Inflammatory macrophage (primary cell): ENCODE results near the gene PDPK1.
"Not testable (repeated sequence)": the region's sequence is repeated elsewhere in the genome, so short reads cannot be mapped to it uniquely, and the experiment has no call there.

Experiments
- DNase-seq, 2 donors: peaks; one replicate each; pipeline ENCODE4 v3.0.0-alpha.2; 2020 to 2022

The PDPK1 gene

DNA sequence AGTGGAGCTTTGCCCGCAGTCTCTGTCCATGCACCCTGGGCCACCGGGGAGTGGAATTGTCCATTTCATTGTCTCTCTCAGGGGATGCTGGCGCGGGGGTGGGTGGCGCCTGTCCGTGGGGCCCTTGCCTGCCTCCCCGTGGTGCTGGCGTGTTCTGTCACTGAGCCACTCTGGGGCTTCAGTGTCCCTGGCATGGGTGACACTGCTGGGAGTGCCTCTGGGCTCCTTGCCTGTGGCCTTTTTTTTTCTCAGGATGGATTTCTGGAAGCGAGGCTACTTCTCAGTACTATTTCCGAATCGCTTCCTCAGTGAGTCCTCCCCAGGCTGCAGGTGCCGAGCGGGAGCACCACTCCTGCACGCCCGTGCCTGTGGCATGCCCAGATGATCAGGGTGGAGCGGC is 55.0 kb downstream of the PDPK1 start:
- no peak for DNase-seq

GRCh38 chr16:2595393-2596205 is 57.8 kb downstream of the PDPK1 start:
- peak; percentile 61 to 90 for DNase-seq

- DNase-seq: no peak
These were observed 59.1 kb downstream of the PDPK1 start for GRCh38 chr16:2596747-2597559.

- no peak for DNase-seq
These were observed 59.7 kb downstream of the PDPK1 start for GRCh38 chr16:2597560-2597902.

- DNase-seq: no peak
These were observed 60.4 kb downstream of the PDPK1 start for GRCh38 chr16:2598133-2598641.

DNA sequence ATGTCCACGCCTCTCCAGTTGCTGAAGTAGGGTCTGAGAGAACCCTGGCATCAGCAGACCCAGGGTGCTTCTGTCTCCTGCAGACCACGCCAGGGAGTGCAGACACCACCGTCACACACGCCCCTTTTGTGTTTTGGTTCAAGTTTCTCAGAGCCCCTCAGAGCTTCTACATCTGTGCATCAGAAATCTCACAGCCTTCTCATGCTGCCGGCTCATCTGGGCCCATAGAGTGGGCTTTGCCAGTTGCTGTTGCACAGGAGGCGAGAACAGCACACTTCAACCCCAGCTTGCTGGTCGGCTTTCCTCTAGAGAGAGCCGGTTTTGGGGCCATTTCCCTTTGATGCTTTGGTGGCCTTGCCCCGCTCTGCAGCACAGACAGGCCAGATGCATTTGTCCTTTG is 60.9 kb downstream of the PDPK1 start:
- no peak for DNase-seq

GRCh38 chr16:2599165-2599564 is 61.3 kb downstream of the PDPK1 start:
- not testable (repeated sequence) for DNase-seq

GRCh38 chr16:2599785-2600184 is 62.0 kb downstream of the PDPK1 start:
- DNase-seq: not testable (repeated sequence)

- not testable (repeated sequence) for DNase-seq
These were observed 63.6 kb downstream of the PDPK1 start for GRCh38 chr16:2601301-2602025.

- not testable (repeated sequence) for DNase-seq
These were observed 64.4 kb downstream of the PDPK1 start for GRCh38 chr16:2602175-2602574.

GRCh38 chr16:2603165-2604015 is 65.6 kb downstream of the PDPK1 start:
- DNase-seq: peak; percentile 98

- DNase-seq: peak in 1 of 2 donors; percentile 12
These were observed 66.2 kb downstream of the PDPK1 start for GRCh38 chr16:2604016-2604369.

GRCh38 chr16:2606820-2607219 is 69.0 kb downstream of the PDPK1 start:
- not testable (repeated sequence) for DNase-seq

- not testable (repeated sequence) for DNase-seq
These were observed 71.5 kb downstream of the PDPK1 start for GRCh38 chr16:2609345-2609744.

DNA sequence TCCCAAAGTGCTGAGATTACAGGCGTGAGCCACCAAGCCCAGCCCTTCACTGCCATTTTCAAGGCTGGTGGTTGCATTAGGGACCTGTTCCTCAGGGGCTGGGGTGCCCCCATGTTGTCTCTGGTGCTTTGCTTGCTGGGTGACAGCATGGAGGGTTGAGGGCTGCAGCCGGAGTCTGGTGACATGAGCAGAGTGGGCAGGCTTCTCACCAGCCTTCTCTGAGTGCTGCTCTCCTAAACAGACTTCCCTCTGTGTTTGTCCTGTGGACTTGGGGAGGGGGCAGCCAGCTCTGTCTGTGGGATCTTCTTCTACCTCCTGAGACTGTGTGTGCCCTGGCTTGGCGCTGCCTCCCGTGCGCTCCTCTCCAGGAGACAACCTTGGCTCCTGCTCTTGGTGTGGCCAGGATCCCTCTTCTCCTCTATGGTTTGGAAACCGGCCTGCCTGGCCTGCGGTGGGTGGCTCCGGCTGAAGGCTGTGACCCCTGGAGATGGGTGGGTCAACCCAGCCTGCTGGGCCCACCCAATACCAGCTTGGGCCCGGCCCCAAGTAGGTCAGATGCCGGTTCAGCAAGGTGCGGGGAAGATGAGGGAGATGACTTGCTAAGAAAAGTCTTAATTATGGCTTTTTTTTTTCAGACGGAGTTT is 72.1 kb downstream of the PDPK1 start:
- no peak for DNase-seq

- no peak for DNase-seq
These were observed 73.1 kb downstream of the PDPK1 start for GRCh38 chr16:2610781-2611498.

GRCh38 chr16:2611499-2611862 is 73.7 kb downstream of the PDPK1 start:
- DNase-seq: no peak

DNA sequence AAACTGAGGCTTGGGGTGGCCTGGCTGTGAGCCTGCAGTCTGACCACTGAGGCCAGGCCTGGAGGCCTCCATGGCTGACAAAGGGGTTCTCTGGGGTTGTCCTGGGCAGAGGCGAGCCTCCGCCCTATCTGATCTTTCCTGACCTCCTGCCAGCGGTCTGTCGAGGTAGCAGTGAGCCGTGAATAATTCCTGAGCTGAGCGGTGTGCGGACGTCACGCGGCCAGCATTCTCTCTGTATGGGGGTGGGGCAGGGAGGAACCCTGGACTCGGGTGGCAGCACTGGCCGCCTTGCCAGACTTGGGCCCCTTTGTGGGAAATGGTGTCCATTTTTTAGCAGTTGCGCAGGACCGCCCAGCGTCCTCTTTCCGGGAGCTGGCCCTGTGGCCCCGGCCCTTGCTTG is 74.1 kb downstream of the PDPK1 start:
- not testable (repeated sequence) for DNase-seq

DNA sequence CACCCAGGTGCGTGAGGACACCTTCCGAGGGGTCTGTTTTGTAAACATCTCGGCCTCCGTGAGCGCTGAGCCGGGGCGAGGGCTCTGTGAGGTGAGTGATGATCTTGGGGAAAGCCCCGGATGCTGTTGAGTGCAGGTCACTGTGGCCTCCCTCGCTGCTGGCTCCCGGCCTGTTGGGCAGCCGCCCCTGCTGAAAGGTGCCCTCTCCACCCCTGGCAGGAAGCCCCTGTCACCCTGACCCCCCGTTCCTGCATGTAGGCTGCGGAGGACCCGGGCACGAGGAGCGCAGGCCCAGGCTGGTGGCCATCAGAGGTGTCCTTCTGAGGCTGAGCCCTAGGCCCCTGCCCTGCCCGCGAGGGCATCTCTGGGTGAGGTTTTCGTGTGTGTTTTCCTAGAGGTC is 75.4 kb downstream of the PDPK1 start:
- DNase-seq: not testable (repeated sequence)

DNA sequence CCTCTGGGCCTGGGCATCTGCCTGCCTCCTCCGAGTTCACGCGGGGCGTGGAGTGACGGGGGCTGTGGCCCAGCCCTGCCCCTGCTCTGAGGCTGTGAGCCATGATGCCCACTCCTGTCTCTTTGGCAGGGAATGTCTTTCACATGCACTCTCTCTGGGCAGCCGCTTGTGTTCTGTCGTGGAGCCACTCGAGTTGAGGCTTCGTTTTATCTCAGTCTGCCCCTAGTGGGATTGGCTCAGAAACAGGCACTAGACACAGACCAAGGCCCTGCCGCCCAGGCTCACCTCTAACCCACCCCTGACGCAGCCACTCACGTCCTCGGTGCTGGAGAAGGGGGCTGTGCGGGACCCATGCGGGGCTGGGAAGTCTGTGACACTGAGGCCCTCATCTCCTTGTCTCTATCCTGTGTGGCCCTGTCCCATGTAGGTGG is 77.0 kb downstream of the PDPK1 start:
- DNase-seq: no peak

DNA sequence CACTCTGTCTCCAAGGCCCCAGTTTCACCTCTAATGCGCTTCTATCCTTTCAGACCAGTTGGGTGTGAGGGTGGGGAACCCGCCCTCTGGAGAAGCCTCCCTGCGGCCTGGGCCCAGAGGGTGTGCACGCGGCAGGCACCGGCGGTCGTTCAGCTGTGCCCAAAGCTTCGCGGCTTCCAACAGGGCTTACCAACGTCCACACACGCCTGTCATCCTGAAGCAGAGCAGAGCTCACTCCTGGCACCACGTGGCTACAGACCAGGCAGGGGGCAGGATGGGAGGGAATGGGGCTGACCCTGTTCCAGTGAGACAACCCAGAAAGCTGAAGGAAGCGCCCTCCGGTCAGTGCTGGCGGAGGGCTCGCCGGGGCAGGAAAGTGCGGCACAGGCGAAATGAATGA is 81.1 kb downstream of the PDPK1 start:
- DNase-seq: not testable (repeated sequence)
